AG04450 (cell line): ENCODE results near the gene DENND6B. TPM values are rescaled to one million over a fixed set of nuclear protein-coding genes. Genes with fewer than 3 reads are reported as not detected.

ENCODE experiments used
- CTCF ChIA-PET: fragments of 300-600, 350-600 bp; formaldehyde crosslinking; extraction: SDS; loops from one replicate; lab custom pipeline; 2022; ENCODE audit warnings: antibody characterized with exemption, inconsistent platforms; lab: Charles Lee
- POLR2A ChIA-PET: fragments of 350-600 bp; formaldehyde crosslinking; extraction: SDS; loops from one replicate; lab custom pipeline; 2021; ENCODE audit warnings: antibody characterized with exemption, inconsistent platforms; lab: Yijun Ruan, JAX
- DNase-seq: peaks from one replicate; pipeline ENCODE4 v3.0.0-alpha.2; 2011; ENCODE audit warnings: low read depth, low spot score
- H3K27ac ChIP-seq: one replicate; pipeline ENCODE4 v1.5.1; 2012; ENCODE audit warnings: low read depth, low read length, control low read depth
- H3K27me3 ChIP-seq: one replicate; pipeline ENCODE4 v1.6.0; 2012; ENCODE audit warnings: low read length; ENCODE audit not compliant: control insufficient read depth, insufficient read depth
- H3K4me3 ChIP-seq: 2 replicates; pipeline ENCODE4 v1.5.1; 2011; ENCODE audit warnings: mild to moderate bottlenecking, low read depth, low read length, control low read depth
- H3K9me3 ChIP-seq: 2 replicates; pipeline ENCODE4 v1.5.1; 2012; ENCODE audit warnings: low read length; ENCODE audit not compliant: control insufficient read depth, insufficient read depth
- polyA plus RNA-seq: library from polyadenylated mRNA; depleted of rRNA; stranded (reverse); fragments of >200 nt; gene quantifications from 2 replicates; pipeline ENCODE4 v1.2.3, GENCODE V29; 2011
- TF ChIP-seq, protein P1 (sequence below): IDR thresholded peaks from 2 replicates; pipeline ENCODE4 v1.5.1; 2011; ENCODE audit warnings: low read depth, low read length, control low read depth, inconsistent platforms

DENND6B gene
- polyA plus RNA-seq, 1 experiment = 2.4 TPM

DNA sequence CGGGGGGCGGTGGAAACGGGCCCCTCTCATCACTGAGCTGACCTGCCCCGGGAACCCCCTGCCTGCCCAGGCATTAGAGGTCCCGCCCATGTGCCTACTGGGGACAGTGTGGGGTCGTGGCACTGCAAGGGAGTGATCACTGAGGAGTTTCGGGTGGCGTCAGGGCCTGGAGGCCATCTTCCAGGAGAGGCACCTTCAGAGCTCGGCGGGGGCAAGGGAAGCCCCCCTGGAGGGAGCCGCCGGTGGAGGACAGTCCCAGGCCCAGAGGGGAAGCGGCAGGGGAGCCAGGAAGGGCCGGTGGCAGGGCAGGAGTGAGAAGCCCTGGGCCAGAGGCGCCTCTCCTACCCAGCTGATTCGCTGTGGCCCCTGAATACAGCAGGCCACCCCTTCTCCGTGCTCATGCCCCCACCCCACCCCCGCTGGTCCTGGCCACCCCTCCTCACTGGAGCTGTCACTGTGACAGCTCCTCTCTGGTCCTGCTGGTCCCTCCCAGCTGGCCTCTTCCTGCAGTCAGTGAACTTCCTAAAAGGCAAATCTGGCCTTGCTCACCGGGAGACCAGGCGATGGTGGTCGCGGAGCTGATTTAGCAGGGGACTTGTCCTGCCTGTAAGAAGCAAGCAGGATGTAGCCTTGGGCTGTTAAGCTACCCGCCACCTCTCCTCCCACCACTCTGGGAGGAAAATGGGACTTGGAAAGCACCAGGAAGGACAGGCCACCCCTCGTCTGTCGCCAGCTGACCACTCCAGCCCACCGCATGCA is 54.6 kb downstream of the DENND6B start:
- Histone ChIP-seq H3K9me3 (peaks cover 9% of the 10 kb centered on the region; the same call in 1 of the 2 replicates), H3K27me3 (no peaks in the 10 kb centered on the region), H3K27ac (no peak overlapping the region), H3K4me3 (no peak overlapping the region)
- TF ChIP-seq, protein P1, sequence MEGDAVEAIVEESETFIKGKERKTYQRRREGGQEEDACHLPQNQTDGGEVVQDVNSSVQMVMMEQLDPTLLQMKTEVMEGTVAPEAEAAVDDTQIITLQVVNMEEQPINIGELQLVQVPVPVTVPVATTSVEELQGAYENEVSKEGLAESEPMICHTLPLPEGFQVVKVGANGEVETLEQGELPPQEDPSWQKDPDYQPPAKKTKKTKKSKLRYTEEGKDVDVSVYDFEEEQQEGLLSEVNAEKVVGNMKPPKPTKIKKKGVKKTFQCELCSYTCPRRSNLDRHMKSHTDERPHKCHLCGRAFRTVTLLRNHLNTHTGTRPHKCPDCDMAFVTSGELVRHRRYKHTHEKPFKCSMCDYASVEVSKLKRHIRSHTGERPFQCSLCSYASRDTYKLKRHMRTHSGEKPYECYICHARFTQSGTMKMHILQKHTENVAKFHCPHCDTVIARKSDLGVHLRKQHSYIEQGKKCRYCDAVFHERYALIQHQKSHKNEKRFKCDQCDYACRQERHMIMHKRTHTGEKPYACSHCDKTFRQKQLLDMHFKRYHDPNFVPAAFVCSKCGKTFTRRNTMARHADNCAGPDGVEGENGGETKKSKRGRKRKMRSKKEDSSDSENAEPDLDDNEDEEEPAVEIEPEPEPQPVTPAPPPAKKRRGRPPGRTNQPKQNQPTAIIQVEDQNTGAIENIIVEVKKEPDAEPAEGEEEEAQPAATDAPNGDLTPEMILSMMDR = no peak
- ChIA-PET POLR2A (interaction anchor here (3.0 kb wide), 1 partner anchor 33 kb away, joined by 9 read pairs; no protein-coding TSS in a partner anchor), CTCF (interaction anchor here (1.1 kb wide), 2 partner anchors 10 to 55 kb away, joined by 3 to 4 read pairs; partner anchors contain the start of gene DENND6B)
- DNase-seq = no peak

DNA sequence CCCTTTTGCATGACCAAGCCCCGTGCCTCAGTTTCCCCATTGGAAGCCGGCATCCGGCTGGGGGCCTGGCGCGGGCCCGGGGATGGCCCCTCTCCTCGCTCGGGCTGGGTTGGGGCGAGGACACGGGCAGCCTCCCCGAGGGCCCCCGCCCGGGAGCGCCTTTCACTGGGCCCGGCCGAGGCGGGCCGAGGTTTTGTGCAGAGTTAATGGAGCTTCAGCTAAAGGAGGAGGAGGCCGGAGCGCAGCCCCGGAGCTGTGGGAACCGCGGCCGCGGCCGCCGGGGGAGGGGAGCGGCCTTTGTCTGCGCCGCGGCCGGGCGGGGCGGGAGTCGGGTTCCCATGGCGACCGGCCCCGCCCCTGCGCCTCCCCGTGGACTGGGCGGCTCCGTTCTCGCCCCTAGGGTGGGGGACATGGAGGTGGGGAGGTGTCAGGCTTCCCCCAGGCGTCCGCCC is 55.3 kb downstream of the DENND6B start:
- CTCF ChIA-PET = interaction anchor here (0.5 to 1.1 kb wide), 4 partner anchors 11 to 294 kb away, joined by 3 to 9 read pairs (median 4); no protein-coding TSS in a partner anchor
- peak overlapping the region; percentile 62 for H3K4me3 ChIP-seq

DNA sequence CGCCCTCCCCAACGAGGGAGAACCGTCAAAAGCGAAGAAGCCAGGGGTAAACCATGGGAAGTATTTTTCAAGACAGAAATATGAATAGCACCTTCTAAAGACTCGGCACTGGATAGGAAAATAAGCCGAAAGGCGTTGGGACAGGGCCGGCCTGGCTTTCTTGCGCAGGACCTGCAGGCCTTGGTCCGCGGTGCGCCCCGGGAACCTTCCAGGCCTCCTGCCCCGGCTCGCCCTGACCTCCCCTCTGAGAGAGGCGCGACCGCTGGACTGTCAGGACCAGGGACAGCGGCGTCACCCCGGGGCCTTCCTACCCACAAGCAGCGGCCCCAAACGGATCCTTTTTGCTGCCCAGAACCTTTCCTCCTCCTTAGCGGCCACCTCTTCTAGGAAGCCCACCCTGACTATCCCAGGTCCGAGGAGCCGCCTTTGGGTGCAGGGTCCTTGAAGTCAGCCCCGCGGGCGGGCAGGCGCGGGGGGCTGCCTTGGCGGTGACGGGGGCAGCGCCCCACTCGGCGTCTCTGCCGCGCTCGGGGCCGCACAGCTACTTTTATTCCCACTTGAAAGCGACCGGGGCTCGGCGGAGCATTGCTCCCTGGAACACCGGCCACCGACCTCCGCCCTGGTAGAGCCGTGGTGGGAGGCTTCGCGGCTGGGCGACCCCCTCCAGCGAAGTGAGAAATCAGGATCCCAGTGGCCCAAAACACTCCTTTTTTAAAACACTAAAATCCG is 56.0 kb downstream of the DENND6B start:
- H3K4me3 ChIP-seq = peak overlapping the region; percentile 62
- DNase-seq = no peak
- CTCF ChIA-PET = interaction anchor here (0.5 to 0.7 kb wide), 3 partner anchors 23 to 295 kb away, joined by 3 to 9 read pairs (median 4); no protein-coding TSS in a partner anchor
- POLR2A ChIA-PET = interaction anchor here (3.0 kb wide), 1 partner anchor 35 kb away, joined by 9 read pairs; no protein-coding TSS in a partner anchor
- H3K9me3 ChIP-seq = peaks cover 10% of the 10 kb centered on the region; the same call in 1 of the 2 replicates
- TF ChIP-seq, protein P1 = no peak
- H3K27ac ChIP-seq = no peak overlapping the region
- H3K27me3 ChIP-seq = no peaks in the 10 kb centered on the region

More for the DNA sequence above, 55.3 kb downstream of the DENND6B start:
- Histone ChIP-seq H3K27me3 (no peaks in the 10 kb centered on the region), H3K27ac (no peak overlapping the region), H3K9me3 (peaks cover 14% of the 10 kb centered on the region; the same call in 1 of the 2 replicates)
- POLR2A ChIA-PET = interaction anchor here (3.0 kb wide), 1 partner anchor 34 kb away, joined by 9 read pairs; no protein-coding TSS in a partner anchor
- DNase-seq = no peak
- TF ChIP-seq, protein P1 = 0 out of 2 replicates have a peak, but pooled peaks have one; percentile 8

DNA sequence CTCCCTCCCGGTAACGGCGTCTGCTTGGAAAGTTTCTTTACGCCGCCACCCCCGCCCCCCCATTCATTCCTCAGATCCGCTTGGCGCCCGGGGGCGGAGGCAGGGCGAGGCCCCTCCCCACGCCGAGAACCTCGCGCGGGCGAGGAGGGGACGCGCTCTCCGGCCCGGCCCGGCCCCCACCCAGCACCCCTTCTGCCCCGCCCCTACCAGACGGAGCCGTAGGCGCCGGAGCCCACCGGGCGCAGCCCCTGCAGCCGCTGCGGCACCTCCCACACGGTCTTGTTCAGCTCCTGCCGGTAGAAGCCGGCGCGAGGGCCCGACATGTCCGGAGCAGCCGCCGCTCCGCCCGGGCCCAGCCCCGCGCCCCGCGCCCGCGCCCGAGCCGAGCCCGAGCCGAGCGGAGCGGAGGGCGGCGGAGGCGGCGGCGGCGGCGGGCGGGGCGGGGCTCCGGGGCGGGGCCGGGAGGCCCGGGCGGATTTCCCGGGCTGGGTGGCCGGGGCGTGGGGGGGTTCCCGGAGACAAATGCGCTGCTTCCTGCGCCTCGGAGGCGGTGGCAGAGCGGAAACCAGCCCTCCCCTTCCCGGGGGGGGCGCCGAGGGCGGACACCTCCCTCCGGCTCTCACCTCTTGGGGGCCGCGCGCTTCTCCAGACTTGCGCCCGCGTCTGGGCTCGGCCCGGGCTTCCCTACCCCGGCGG is 56.7 kb downstream of the DENND6B start, which contains the start of gene MAPK11:
Gene MAPK11, minus strand, starts transcription at position 411 of the 696 bp plus-strand sequence. Its CDS starts 88 bp downstream, at position 323.
- TF ChIP-seq, protein P1 = no peak
- DNase-seq = no peak
- Histone ChIP-seq H3K27me3 (no peaks in the 10 kb centered on the region), H3K4me3 (peak within 1 kb of the TSS; percentile 62), H3K27ac (no peak within 1 kb of the TSS), H3K9me3 (peaks cover 10% of the 10 kb centered on the region; the same call in 1 of the 2 replicates)
- ChIA-PET POLR2A (no interaction called here), CTCF (no interaction called here)
